ENCODE measurements around the gene PLXNA2.

DNA sequence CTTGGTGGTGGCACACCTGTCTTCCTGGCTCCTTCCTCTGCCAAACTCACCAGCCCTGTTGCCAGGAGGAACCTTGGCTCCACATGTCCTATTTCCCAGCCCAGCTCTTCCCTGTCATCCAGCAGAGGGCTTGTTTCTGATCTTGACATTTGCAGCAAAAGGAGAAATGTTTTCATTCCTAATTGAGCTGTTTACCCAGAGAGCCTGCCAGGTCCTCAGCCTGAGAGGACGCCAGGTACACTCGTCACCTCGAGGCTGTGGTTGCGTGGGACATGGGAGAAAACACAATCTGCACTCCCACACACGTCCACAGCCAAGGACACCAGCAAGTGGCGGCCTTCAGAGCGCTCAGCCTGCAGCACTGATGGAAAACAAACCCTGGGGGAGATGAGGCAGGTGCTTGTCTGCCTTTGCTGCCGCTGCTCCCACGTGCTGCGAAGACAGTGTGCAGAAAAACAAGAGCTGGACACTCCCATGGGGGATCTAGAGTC, 200.4 kb downstream of the PLXNA2 start:
- TF ChIP-seq, protein P1, sequence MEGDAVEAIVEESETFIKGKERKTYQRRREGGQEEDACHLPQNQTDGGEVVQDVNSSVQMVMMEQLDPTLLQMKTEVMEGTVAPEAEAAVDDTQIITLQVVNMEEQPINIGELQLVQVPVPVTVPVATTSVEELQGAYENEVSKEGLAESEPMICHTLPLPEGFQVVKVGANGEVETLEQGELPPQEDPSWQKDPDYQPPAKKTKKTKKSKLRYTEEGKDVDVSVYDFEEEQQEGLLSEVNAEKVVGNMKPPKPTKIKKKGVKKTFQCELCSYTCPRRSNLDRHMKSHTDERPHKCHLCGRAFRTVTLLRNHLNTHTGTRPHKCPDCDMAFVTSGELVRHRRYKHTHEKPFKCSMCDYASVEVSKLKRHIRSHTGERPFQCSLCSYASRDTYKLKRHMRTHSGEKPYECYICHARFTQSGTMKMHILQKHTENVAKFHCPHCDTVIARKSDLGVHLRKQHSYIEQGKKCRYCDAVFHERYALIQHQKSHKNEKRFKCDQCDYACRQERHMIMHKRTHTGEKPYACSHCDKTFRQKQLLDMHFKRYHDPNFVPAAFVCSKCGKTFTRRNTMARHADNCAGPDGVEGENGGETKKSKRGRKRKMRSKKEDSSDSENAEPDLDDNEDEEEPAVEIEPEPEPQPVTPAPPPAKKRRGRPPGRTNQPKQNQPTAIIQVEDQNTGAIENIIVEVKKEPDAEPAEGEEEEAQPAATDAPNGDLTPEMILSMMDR (conservative IDR thresholded peaks at IDR 0.05; ENCODE audit: low read length), result no peak
- TF ChIP-seq EZH2phosphoT487 (IDR thresholded peaks at IDR 0.05; ENCODE audit: borderline replicate concordance, low read depth, low read length), result no peak

Data from OCI-LY7 (cell line).